Thyroid gland (tissue), 4 donors: ENCODE data around the gene ZNF813. TPM values are rescaled to one million over a fixed set of nuclear protein-coding genes. Genes with fewer than 3 reads are reported as not detected.
A peak's percentile ranks its signal among the peaks of the same experiment; 100 is the strongest.

ENCODE experiments used
- DNase-seq, 2 donors: peaks; one replicate each; pipeline ENCODE4 v3.0.0-alpha.2; 2019
- H3K27ac ChIP-seq, 3 donors: fragments of 200-600 bp; sonication (generic); 1 replicate in 2 of 3; 2 replicates in 1 of 3; pipeline ENCODE4 v1.5.1; 2016 to 2019; ENCODE audit warnings: mild to moderate bottlenecking in 1 of 3, moderate library complexity in 1 of 3
- H3K27me3 ChIP-seq: fragments of 200-600 bp; sonication (generic); one replicate; pipeline ENCODE4 v1.5.1; 2019
- H3K36me3 ChIP-seq, 2 donors: fragments of 200-600 bp; sonication (generic); one replicate each; pipeline ENCODE4 v1.5.1; 2016 to 2019
- H3K4me1 ChIP-seq, 2 donors: fragments of 200-600 bp; sonication (generic); one replicate each; pipeline ENCODE4 v1.5.1; 2017 to 2019
- H3K4me3 ChIP-seq, 3 donors: fragments of 200-600 bp; sonication (generic); replicated peaks in 1 of 3; 1 replicate in 2 of 3; 2 replicates in 1 of 3; pipeline ENCODE4 v1.5.1; 2016; ENCODE audit warnings: mild to moderate bottlenecking in 1 of 3
- H3K9me3 ChIP-seq: fragments of 200-600 bp; sonication (generic); one replicate; pipeline ENCODE4 v1.5.1; 2017
- POLR2A ChIP-seq, 2 donors: fragments of 450-650 bp; IDR thresholded peaks; one replicate each; pipeline ENCODE4 v1.6.1; 2017; ENCODE audit warnings: antibody characterized with exemption in 2 of 2, mild to moderate bottlenecking in 2 of 2, moderate library complexity in 1 of 2
- WGBS, 2 donors: methylation state at CpG; one replicate each; pipeline ENCODE4 v1.1.5; 2017; 5-methylcytosine and 5-hydroxymethylcytosine counted together
- intact Hi-C: fragments of 100-400 bp; cut with DNase I; formaldehyde crosslinking; loops from one replicate; pipeline ENCODE4 v1.15.1; 2023
- total RNA-seq, 4 donors: library from RNA; depleted of rRNA; stranded (reverse); fragments of >200 nt; gene quantifications; one replicate each; pipeline ENCODE4 v1.2.3, GENCODE V29; 2016
- TF ChIP-seq, protein P1 (sequence below), 6 experiments: fragments of 200-600 bp in 3 of 6; fragments of 450-650 bp in 3 of 6; sonication (generic) in 3 of 6; IDR thresholded peaks; one replicate each; pipeline ENCODE4 v1.5.1; 2016 to 2019; ENCODE audit warnings: antibody characterized with exemption in 6 of 6, mild to moderate bottlenecking in 2 of 6, inconsistent platforms in 1 of 6, moderate library complexity in 1 of 6

ZNF813 gene
- total RNA-seq, 4 donors from 2014 or later, result 4.3 to 7.5 (median 5.4) TPM

DNA sequence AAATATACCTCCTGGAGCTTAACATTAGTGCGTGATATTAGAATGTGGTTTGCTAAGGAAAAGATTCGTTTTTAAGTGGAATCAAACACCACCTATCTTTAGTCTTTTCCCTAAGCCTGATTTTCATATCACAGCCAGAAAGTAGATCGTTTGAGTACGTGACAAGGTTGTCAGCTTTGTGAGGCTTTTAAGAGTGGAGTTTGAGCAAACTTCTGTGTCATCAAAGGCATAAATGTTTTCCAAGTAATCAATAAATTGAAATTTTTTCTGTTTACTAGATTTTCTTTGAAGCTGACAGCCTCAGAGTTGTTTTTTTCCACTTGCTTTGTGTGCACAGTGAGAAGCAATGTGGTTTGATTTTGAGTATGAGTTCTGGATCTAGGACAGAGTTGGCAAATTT lies 63.9 kb downstream of the ZNF813 start:
- no peaks in the 10 kb centered on the region for H3K27me3 ChIP-seq
- H3K4me1 ChIP-seq, result no peaks in the 10 kb centered on the region
- H3K4me3 ChIP-seq, result no peak overlapping the region
- no peaks in the 10 kb centered on the region for H3K36me3 ChIP-seq
- no peak overlapping the region for H3K27ac ChIP-seq
- DNase-seq, result no peak
- intact Hi-C loops, result no loop called here
- TF ChIP-seq, protein P1, sequence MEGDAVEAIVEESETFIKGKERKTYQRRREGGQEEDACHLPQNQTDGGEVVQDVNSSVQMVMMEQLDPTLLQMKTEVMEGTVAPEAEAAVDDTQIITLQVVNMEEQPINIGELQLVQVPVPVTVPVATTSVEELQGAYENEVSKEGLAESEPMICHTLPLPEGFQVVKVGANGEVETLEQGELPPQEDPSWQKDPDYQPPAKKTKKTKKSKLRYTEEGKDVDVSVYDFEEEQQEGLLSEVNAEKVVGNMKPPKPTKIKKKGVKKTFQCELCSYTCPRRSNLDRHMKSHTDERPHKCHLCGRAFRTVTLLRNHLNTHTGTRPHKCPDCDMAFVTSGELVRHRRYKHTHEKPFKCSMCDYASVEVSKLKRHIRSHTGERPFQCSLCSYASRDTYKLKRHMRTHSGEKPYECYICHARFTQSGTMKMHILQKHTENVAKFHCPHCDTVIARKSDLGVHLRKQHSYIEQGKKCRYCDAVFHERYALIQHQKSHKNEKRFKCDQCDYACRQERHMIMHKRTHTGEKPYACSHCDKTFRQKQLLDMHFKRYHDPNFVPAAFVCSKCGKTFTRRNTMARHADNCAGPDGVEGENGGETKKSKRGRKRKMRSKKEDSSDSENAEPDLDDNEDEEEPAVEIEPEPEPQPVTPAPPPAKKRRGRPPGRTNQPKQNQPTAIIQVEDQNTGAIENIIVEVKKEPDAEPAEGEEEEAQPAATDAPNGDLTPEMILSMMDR (IDR thresholded peaks at IDR 0.05), result no peak
- no peak for TF ChIP-seq POLR2A (IDR thresholded peaks at IDR 0.05)
- WGBS, 2 donors, result 91 to 92% methylated on average over 4 of the region's 4 CpGs
- H3K9me3 ChIP-seq, result no peaks in the 10 kb centered on the region

DNA sequence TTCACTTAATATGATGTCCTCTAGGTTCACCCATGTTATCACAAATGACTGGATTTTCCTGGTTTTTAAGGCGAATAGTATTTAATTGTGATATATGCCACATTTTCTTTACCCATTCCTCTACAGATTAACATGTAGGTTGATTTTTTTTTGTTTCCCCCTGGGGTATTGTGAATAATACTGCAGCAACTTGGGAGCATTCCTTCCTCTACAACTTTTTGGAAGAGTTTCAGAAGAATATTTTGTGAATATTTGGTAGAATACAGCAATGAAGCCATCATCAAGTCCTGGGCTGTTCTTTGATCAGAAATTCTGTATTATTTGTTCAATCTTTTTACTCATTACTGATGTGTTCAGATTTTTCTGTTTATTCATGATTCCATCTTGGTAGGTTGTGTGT lies 64.8 kb downstream of the ZNF813 start:
- Histone ChIP-seq H3K4me3 (no peak overlapping the region), H3K36me3 (no peaks in the 10 kb centered on the region), H3K4me1 (no peaks in the 10 kb centered on the region), H3K27ac (no peak overlapping the region), H3K9me3 (no peaks in the 10 kb centered on the region), H3K27me3 (no peaks in the 10 kb centered on the region)
- intact Hi-C loops, result no loop called here
- DNase-seq, result no peak
- no peak for TF ChIP-seq POLR2A (IDR thresholded peaks at IDR 0.05)
- TF ChIP-seq, protein P1 (IDR thresholded peaks at IDR 0.05), result no peak
- WGBS, 2 donors, result 96 to 100% methylated on average over 1 of the region's 1 CpG

DNA sequence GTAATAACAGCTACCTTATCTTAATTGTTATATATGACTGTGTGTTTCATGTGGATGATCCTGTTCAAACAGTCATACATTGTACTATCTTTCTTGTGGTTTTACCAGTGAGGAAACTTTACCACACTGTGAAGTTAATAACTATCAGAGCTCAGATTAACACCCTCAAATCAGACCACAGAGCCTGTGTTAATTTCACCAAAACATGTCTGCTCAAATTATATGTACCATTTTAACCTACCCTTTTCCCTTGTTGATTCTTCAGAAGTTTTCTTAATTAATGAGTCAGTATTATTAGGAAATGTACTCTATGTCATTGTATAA lies 68.7 kb downstream of the ZNF813 start:
- Histone ChIP-seq H3K36me3 (no peaks in the 10 kb centered on the region), H3K4me3 (no peak overlapping the region), H3K4me1 (no peaks in the 10 kb centered on the region), H3K27ac (no peak overlapping the region), H3K9me3 (no peaks in the 10 kb centered on the region), H3K27me3 (no peaks in the 10 kb centered on the region)
- TF ChIP-seq POLR2A (IDR thresholded peaks at IDR 0.05), result no peak
- TF ChIP-seq, protein P1 (IDR thresholded peaks at IDR 0.05), result no peak
- no peak for DNase-seq
- intact Hi-C loops, result no loop called here

DNA sequence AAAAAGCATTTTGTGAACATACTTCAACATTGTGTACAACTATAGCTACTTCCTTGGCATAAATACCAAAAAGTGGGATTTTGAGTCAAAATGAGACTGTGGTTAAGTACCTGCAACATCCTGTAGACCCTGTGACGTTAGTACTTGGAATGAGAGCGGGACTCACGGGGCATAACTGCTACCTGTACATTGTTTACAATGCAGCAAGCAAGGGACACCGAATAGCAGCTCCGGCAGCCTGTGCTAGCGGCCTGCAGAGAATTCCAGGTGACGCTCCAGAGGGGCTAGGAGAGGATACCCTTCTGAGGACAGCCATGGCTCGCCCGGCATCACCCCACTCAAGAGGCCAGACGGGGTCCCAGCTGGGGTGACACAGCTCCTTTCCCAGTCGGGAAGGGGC lies 69.6 kb downstream of the ZNF813 start:
- DNase-seq, result peak in 1 of 2 donors; percentile 5
- Histone ChIP-seq H3K36me3 (no peaks in the 10 kb centered on the region), H3K9me3 (no peaks in the 10 kb centered on the region), H3K4me3 (peak overlapping the region; percentile 2 to 78 (median 52)), H3K27me3 (no peaks in the 10 kb centered on the region), H3K27ac (peak overlapping the region; percentile 78 to 85 (median 78)), H3K4me1 (no peaks in the 10 kb centered on the region)
- peak in 1 of 2 donors; percentile 6 for TF ChIP-seq POLR2A (IDR thresholded peaks at IDR 0.05)
- TF ChIP-seq, protein P1 (IDR thresholded peaks at IDR 0.05), result no peak
- WGBS, 2 donors, result 52 to 69% methylated on average over 10 of the region's 11 CpGs
- intact Hi-C loops, result no loop called here

DNA sequence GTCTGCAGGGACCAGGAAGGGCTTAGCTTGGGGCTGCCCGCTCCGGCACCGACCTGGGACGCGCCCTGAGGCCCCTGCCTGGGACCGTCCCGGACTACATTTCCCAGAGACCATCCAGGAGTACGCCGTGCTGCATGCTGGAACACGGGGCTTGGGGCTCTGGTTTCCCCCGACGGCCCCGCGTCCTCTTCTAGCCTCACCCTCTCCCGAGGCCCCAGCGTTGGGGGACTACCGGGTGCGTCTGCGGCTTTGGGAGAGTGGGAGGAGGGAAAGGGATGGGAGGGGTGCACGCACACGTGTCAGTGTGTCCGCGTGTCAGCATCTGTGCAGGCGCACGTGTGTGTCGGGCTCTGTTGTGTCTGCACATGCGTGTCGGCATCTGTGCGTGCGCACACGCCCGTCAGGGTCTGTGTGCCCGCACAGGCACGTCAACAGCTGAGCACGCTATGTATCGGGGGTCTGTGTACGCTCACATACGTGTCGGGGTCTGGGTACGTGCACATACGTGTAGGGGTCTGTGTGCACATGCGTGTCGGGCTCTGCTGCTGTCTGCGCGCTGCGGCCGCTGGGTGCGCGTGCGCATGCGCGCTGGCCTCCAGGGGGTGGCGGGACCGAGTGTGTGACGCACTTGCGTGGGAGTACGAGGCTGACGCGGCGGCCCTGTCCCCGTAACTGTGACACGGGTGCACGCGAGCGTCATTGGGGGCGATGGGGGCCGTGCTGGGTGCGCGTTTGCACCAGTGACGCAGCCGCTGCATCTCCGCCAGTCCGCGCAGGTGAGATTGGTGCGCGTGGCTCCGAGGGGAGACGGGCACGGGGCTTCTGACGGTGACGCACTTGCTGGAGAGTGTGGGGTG lies 70.2 kb downstream of the ZNF813 start, which contains the start of gene ZNF331:
ZNF331 (plus strand) TSS at position 625 of the 857 bp plus-strand sequence. CDS start 31,232 bp downstream, outside the sequence.
- Histone ChIP-seq H3K36me3 (no peaks in the 10 kb centered on the region), H3K4me3 (peak within 1 kb of the TSS; percentile 2 to 78 (median 52)), H3K27me3 (no peaks in the 10 kb centered on the region), H3K4me1 (no peaks in the 10 kb centered on the region), H3K9me3 (no peaks in the 10 kb centered on the region), H3K27ac (peak within 1 kb of the TSS; percentile 78 to 85 (median 78))
- TF ChIP-seq POLR2A (IDR thresholded peaks at IDR 0.05), result peak in 1 of 2 donors; percentile 79
- TF ChIP-seq, protein P1 (IDR thresholded peaks at IDR 0.05), result peak in 5 of 6 experiments; percentile 12 to 71 (median 56)
- intact Hi-C loops, result no loop called here
- 63 to 69% methylated on average over 13 to 58 of the region's 81 CpGs for whole genome bisulfite sequencing, 2 donors
- peak; percentile 77 to 78 for DNase-seq
